HG03457 (cell line): Measurements from ENCODE around the gene PHF3.
A peak's percentile ranks its signal among the peaks of the same experiment; 100 is the strongest.

Source experiments
- ATAC-seq: cut with Tn5 transposase; IDR thresholded peaks from one replicate; pipeline ENCODE4 v1.9.1; 2021; ENCODE audit warnings: moderate number of reproducible peaks; ENCODE audit not compliant: unreplicated experiment

PHF3 gene

GRCh38 chr6:63644668-63645326 is 9.2 kb downstream of the PHF3 start:
- ATAC-seq: no peak

- ATAC-seq: no peak
Measured at GRCh38 chr6:63649269-63649668, 13.7 kb downstream of the PHF3 start.

- ATAC-seq: no peak
Measured at GRCh38 chr6:63649847-63650265, 14.3 kb downstream of the PHF3 start.

GRCh38 chr6:63652980-63653379 is 17.4 kb downstream of the PHF3 start:
- no peak for ATAC-seq

- no peak for ATAC-seq
Measured at GRCh38 chr6:63660757-63661156, 25.2 kb downstream of the PHF3 start.

- ATAC-seq: no peak
Measured at GRCh38 chr6:63661769-63662168, 26.2 kb downstream of the PHF3 start.

GRCh38 chr6:63663147-63663955 is 27.7 kb downstream of the PHF3 start:
- ATAC-seq: no peak

GRCh38 chr6:63663956-63664281 is 28.3 kb downstream of the PHF3 start:
- no peak for ATAC-seq

GRCh38 chr6:63671098-63671754 is 35.6 kb downstream of the PHF3 start:
- no peak for ATAC-seq

GRCh38 chr6:63672582-63673129 is 37.1 kb downstream of the PHF3 start:
- no peak for ATAC-seq

GRCh38 chr6:63673692-63674091 is 38.1 kb downstream of the PHF3 start:
- no peak for ATAC-seq

GRCh38 chr6:63674635-63675034 is 39.0 kb downstream of the PHF3 start:
- ATAC-seq: no peak

GRCh38 chr6:63675138-63675537 is 39.5 kb downstream of the PHF3 start:
- ATAC-seq: no peak

GRCh38 chr6:63676412-63677114 is 41.0 kb downstream of the PHF3 start:
- no peak for ATAC-seq

- ATAC-seq: no peak
Measured at GRCh38 chr6:63677282-63677681, 41.7 kb downstream of the PHF3 start.

- ATAC-seq: no peak
Measured at GRCh38 chr6:63683071-63683603, 47.5 kb downstream of the PHF3 start.

- peak; percentile 77 for ATAC-seq
Measured at GRCh38 chr6:63685446-63686379, 50.1 kb downstream of the PHF3 start.

GRCh38 chr6:63689421-63689820 is 53.8 kb downstream of the PHF3 start:
- no peak for ATAC-seq

- no peak for ATAC-seq
Measured at GRCh38 chr6:63690221-63690620, 54.6 kb downstream of the PHF3 start.

GRCh38 chr6:63705707-63706106 is 70.1 kb downstream of the PHF3 start:
- ATAC-seq: no peak
